Measurements from ENCODE around the gene BIN2.
"Not testable (repeated sequence)": the region's sequence is repeated elsewhere in the genome, so short reads cannot be mapped to it uniquely, and the experiment has no call there.

BIN2 gene

DNA sequence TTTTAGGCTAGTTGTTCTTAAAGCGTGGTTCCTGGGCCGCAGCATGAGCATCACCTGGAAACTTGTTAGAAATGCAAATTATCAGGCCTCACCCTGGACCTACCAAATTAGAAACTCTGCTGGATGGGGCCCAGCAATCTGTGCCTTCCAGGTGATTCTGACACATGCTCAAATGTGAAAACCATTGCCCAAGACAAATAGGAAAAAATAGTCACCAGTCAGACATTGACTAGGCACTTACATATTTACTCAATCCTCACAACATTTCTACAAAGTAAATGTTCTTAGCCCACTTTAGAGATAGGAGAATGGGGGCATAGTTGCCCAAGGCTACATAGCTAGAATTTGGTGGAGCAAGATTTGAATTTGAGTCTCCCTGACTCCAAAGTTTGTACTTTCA is 19.2 kb upstream of the BIN2 start:
- DNase-seq: no peak

DNA sequence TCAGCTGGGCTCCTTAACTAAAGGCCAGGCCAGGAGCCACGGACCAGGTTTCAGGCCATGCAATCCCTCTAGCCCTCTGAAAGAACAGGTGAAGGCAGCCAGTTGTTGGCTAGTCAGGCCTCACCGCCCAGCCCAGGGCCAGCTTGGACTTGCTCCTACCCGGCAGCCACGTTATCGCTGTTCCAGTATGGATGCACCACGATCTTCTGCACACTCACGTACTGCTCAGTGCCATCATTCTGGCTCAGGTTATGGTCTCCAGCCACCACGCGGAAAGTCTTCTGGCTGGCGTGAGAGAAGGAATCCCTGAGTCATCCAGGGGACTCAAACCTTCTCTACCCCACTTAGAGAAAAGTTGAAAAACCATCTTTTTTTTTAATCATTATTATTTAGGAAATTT is 18.4 kb upstream of the BIN2 start:
- DNase-seq: no peak

DNA sequence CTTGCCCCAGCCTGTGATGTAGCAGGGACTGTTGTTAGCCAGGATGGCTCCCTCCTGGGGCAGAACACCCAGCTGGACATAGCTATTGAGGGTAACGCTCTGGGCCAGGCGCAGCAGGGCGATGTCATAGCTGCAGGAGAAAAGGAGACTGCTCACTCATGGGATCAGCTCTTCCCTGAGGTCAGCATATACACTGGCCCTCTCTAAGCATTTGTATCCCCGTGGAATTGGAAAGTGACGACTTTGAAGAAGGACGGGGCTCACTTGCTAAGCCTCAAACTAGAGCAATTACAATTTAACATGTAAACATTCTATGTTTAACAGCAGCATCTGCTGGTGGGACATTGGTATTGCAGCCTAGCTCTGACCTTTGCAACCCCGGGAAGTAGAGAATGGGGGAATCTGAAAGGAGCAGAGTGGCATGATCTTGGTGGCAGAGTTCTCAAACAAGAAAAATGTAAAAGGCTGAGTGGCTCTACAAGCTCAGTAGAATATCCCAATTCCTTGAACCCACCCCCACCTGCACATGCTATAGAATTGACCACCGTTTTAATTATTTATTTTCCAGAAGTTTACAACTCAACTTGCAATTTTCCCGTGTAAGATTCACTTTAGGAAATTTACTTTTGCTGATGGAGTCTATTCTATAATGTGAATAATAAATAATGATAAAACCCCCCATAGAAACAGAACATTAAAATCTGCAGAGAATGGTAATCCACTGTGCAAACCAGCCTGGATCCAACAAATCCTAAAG is 17.5 kb upstream of the BIN2 start:
- peak; percentile 71 for DNase-seq

DNA sequence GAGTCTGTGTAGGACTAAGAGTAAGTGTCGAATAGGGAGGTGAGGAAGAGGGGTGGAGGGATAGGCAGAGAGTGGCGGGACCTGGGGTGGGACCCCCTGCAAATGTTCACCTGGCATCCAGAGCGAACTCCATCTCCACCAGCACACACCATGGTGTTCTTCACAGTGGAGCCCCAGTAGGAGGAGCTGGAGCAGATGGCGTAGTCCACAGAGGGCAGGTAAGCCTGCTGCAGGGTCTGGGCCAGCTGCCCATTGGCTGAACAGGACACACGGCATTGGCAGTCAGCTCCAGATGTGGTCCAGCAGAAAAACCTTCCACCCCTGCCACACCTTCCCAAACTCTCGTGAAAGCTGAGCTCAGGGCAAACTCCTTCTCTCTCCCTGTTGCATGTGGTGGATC is 15.8 kb upstream of the BIN2 start:
- DNase-seq: no peak

DNA sequence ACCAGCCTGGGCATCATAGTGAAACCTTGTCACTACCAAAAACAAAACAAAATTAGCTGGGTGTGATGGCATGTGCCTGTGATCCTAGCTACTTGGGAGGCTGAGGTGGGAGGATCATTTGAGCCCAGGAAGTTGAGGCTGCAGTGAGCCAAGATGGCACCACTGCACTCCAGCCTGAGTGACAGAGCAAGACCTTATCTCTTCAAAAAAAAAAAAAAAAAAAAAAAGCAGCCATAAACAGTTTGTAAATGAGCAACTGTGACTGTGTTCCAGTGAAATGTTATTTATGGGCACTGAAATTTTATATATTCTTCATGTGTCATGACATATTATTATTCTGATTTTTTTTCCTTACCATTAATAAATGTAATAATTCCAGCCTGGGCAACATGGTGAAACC is 13.4 kb upstream of the BIN2 start:
- not testable (repeated sequence) for DNase-seq

DNA sequence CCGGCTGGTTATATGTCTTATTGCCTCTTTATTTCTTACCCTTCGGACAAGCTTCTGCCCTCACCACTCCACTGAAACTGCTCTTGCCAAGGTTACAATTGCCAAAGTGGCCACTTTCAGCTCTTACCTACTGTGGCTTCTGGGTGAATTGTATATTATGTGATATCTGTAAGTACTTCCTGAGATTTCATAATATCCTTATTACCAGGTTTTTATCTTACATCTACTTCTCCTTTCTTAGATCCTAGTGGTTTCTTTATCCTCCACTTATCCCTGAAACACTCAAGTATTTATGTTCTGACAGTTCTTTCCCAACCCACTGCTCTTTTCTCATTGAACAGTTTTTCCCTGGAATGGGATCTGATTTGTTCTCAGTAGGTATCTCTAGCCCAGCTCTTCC is 12.0 kb upstream of the BIN2 start:
- no peak for DNase-seq

DNA sequence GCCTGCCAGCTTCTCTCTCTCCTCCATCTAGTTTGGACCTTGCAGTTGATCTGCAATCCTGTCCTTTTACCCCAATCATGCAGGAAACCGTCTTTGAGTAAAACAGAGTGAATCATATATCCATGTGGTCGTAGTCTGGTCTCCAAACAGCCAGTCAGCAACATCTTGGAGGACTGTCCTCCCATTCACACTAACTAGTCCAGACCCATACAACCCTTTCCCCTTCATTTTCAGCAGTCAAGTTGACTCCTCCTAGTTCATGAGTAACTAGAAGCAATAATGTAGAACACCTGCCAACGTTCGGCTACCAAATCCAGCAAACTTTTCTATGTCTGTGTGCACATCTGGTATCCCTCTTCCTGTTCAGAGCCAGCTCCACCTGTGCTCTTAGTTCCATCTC is 10.8 kb upstream of the BIN2 start:
- DNase-seq: no peak

DNA sequence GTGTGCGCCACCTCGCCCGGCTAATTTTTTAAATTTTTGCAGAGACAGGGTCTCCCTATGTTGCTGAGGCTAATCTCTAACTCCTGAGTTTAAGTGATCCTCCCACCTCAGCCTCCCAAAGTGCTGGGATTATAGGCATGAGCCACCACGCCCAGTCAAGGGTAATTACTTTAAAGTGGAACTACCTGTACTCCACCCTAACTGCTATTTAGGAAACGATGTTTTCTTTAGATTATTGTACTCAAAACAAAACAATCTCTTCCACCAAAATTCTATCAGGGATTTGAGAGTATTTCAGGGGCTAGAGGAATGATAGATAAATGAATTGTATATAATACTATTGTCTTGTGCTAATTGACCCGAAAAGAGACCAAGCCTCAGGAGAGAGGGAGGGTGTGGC is 9.6 kb upstream of the BIN2 start:
- DNase-seq: no peak

DNA sequence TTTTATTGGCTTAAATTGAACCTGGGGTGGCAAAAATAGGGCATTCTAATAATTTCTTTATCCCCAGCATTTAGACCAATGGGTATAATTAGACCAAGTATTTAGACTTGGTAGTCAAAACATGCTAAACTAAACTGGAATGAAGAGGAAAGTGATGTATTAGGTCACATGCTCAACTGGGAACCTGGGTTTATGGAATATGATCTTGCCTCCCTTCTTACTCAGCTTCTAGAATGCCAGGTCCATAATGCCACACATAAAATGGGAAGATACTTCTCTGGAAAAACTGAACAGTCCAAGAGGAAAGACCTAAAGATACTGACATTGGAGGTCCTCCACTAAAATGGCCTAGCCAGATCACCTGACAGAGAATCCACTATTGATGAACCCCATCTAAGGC is 6.2 kb upstream of the BIN2 start:
- DNase-seq: no peak

DNA sequence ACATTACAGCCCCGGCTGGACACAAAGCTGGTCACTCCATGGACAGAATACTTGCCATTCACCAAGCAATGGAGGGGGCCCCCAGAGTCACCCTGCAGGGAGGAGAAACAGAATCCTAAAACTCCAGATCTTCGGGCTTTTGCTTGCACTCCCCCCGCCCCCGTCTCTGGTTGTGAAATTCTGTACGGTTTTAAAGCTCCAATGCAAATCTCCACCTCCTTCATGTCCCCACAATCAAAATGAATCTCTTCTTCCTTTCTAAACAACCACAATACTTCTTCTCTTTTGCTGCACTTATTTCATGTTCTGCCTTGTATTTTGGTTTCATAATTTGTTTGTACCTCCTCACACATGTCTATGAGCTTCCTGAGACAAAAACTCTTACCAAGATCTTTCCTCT is 5.8 kb upstream of the BIN2 start:
- DNase-seq: peak; percentile 17

DNA sequence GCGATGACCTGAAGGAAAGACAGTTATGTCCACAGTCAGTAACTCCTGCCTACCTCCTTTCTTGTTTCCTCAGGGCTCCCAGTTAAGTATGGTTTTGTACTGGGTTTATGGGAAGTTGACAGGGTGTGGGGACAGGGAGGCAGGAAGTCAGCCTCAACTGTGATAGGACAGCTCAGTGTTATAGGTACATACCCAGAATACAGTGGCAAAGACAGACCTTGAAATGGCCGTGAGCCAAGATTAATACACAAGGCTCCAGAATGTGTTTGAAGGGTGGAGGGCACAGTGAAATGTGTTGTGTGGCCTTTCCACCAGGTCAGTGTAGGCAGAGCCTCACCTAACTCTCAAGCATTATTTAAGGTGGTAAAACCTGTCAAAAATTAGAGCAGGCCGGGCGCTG is 4.6 kb upstream of the BIN2 start:
- no peak for DNase-seq

DNA sequence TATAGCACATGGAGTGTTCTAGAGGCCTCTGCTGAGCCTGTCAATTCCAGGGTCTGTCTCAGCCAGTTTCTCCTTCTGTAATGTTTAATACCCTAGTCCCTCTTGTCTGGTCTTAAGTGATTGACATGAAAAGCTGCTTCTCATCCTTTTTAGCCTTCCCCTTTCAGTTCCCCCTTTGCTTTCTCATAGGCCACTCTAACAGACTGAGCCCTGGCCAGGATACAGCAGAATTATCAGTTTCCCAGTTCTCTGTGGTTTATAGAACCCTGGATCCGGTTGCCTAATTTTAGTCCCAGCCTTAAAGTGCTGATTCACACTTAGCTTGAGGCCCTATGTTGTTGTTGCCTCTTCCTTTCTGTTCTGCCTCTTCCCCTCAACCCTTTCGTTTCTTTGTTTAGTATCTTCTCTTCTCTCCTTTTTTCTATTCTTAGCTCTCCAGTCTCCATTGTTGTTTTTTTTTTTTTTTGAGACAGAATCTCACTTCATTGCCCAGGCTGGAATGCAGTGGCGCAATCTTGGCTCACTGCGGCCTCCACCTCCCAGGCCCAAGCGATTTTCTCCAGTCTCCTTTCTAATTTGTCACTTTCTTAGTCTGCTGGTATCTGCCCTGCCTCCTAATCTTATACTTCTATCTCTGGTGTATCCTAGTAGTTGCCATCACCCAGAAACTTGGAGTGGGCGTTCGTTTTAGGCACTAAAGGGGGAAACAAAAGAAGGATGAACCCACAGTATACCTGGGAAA is 2.9 kb upstream of the BIN2 start:
- DNase-seq: no peak

DNA sequence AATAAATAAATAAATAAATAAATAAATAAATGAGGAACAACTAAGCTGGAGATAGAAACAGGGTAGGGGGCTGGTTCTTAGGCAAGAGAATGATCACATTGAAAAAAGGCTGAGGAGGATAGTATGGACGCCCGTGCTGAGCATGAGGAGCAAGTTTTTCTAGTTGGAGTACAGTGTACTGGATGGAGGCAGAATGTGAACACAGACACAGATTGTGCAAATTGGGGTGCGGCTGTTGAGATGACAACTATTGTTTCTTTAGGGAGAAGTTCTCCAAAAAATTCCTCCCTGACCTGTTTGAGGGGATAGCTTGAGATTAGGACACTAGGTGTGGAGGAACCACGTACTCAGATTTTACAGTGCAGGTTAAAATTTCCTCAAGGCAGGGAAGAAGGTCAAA is 979 bp upstream of the BIN2 start:
- DNase-seq: no peak

DNA sequence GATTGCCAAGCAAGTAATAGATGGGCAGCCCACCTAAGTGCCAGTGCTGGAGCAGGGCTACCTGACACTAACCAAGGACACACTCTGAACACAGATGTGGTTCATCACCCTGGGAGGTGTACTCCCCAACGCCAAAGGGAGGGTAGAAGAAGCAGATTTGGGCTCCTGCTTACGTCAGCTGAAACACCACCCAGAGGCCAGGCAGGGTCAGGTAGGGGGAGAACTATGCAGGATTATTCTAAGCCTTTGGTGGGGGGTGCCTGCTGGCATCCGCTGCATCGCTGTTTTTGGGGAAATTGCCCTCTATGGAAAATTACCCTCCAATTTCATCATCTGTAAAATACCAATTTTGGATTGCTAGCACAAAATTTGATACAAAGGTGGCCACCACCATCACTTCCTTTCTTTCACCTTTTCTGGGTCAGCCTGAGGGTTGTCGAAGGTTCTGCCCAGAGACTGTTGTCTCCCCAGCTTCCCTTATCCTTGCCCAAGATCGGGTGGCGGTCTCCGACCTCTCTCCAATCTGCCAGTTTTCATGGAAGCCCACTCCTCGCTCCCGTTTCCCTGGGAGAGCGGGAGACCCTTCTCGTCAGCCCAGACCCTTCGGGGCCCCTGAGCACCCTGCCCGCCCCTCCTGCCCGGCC is 535 bp downstream of the BIN2 start:
- DNase-seq: peak; percentile 49

DNA sequence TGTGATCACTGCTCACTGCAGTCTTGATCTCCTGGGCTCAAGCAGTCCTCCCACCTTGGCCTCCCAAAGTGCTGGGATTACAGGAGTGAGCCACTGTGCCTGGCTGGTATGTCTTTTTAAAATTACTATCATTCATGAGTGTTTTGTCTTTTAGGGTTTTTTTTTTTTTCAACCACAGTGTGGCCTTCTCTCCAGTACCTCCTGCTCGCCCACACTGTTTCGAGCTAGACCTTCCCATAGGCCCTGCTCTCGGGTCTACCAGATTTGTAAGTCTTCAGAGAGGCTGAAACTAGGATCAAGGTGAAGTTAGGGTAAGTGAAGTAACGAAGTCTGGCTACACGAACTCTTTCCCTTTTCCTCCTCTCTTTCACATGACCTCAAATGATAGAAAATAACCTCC is 1.5 kb downstream of the BIN2 start:
- DNase-seq: peak; percentile 35

DNA sequence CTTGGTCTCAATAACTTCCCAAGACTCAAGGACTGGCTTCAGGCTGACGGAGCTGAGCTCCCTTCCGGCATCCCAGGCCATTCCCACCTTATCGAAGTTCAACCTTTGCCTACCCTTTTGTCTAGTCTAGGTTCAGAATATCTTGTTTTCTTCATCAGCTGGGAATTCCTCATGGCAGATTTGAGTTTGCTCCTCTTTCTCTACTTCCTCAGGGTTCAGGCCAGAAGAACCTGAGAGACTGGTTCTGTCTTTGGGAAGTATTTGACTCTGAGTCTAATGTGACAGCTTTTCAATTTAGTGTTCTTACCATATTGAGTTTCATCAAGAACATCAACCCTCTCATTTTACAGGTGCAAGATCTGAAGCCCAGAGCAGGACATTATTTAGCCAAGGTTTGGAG is 2.1 kb downstream of the BIN2 start:
- no peak for DNase-seq

DNA sequence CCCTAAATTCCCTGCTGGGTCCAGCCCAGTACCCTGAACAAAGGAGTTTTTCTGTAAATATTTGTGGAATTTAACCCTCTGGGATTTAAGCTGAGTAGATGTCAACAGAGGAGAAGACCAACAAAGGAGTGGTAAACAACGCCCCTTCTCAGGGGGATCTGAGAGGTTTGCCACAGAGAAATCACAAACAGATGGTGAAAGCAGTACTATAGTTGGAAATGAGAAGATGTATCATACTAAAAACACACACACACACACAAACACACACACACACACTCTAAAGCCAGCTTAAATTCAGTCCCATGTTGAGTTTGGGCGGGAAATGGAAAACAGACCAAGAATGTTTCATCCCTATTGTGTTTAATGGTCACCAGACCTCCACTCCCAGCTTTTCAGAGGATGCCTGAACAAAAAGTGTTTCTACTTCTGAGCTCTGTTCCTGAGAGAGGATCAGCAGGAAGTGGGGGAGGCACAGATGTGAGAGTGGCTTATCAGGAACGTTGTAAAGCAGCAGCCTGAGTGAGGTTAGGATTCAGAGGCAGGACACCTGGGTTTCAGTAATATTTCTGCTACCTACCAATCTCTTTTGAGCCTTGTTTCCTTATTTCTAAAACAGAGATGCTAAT is 3.2 kb downstream of the BIN2 start:
- no peak for DNase-seq

DNA sequence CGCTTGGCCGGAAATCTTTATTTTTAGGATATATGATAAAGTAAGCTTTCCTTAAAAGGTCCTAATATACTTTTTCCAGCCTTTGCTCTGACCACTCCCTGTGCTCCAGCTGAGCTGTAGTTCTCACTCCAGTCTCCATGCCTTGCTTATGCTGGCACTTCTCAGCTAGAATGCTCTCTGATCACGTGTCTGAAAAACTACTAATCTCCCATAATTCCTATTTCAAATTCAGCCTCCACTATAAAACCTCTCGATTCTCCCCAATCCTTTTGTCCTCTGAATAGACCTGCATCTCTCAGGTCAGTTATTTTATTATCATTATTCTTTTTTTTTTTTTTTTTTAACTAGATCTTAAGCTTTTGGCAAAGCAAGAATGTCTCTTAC is 3.7 kb downstream of the BIN2 start:
- no peak for DNase-seq

DNA sequence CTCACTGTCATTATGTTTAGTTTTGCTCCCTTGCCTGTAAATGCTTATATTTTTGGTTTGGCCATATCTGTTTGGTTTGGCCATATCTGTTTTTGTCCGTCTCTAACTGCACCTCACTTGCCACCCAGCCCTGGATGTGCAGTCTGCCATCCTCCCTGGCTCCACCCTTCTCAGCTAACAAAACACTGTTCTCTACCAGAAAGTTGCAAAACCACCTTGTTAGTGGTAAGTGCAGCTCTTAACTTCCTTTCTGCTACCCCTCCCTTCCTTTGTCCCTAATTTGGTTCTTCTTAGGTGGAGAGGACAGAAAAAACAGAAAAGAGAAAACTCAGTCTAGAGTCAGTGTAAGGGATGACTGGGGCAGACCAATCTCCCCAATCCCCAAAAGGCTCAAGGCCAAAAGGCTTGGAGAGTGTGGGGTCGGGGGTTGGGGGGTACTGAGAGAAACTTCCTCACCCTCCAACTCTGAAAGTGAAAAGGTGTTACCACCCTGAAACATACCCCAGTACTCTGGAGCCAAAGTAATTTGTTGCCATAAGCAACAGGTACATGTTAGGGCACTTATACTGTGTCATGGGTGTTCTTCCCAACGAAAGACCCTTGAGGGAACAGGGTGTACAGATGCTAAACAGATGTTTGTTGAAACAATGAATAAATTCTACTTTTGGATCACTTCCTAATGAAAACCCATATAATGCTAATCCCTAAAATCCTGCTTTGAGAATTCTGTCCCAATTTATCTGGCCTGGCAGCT is 5.0 kb downstream of the BIN2 start:
- peak; percentile 19 for DNase-seq

DNA sequence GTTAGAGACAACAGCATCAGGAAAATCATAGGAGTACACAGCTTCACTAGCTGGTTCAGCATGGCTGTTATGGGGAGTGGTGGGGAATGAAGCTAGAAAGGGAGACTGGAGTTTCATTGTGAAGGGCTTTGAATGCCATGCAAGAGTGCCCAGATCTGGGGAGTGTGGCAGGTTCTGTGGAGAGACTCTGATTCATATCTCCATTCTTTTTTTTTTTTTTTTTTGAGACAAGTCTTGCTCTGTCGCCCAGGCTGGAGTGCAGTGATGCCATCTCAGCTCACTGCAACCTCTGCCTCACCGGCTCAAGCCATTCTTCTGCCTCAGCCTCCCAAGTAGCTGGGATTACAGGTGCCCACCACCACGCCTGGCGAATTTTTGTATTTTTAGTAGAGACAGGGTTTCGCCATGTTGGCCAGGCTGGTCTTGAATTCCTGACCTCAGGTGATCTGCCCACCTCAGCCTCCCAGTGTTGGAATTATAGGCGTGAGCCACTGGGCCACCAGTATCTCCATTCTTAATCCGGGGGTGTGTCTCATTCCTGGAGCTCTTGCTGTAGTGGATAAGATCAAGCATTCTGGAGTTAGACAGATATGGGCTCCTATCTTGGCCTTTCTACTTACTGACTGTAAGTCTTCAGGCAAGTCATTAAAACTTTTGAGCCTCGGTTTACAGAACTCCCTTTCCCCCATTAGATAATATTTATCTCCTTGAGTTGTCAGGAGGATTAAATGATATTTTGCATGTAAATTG is 5.7 kb downstream of the BIN2 start:
- not testable (repeated sequence) for DNase-seq

DNA sequence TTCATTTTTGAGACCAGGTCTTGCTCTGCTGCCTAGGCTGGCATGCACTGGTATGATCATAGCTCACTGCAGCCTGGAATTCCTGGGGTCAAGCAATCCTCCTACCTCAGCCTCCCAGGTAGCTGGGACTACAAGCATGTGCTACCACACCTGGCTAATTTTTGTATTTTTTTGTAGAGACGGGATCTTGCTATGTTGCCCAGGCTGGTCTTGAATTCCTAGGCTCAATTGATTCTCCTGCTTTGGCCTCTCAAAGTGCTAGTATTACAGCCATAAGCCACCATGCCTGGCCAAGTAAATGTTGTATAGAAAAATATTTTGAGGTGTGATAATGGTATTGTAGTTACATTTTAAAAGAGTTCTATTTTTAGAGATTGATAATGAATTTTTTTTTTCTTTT is 12.6 kb downstream of the BIN2 start:
- DNase-seq: no peak
